Heart left ventricle (tissue), 11 donors: Measurements from ENCODE around the gene NPHP1. TPM values are rescaled to one million over a fixed set of nuclear protein-coding genes. Genes with fewer than 3 reads are reported as not detected.

Source experiments
- microRNA-seq, 4 donors: library from miRNA; unstranded; fragments of <30 nt; microRNA quantifications; one replicate each; pipeline versions ENCODE4 to v1.2.0, GENCODE V29; 2017 to 2020
- polyA plus RNA-seq, 2 donors: library from polyadenylated mRNA; stranded (reverse); fragments of 200-250 nt; gene quantifications; one replicate each; pipeline ENCODE4 v1.2.3, GENCODE V29; 2013
- total RNA-seq, 9 donors: library from RNA; depleted of rRNA in 2 of 9; stranded (reverse); fragments of >200 nt in 2 of 9; fragmentation: NEBNext Ultra II Directional in 3 of 9; extraction: Animal tissue kit (Norgen Biotek cat#: 25700) in 3 of 9; gene quantifications; one replicate each; pipeline versions ENCODE4 v1.1.0 to v1.2.4, GENCODE V29; 2016 to 2023
- donor health status: ischemic (EF 13 %, LVEDD 7.1; RV severe dilation, severe dysfunction).
- donor health status: healthy with polysubstance abuse.
- donor health status: DM: no; HTN: yes; CAD: no.
- donor health status: DM: no; HTN: no; CAD: no.
- donor health status: ischemic (EF 25% LVEDD 5.7; RV mildly dilated, moderate dysfunction).
- donor health status: healthy.
- donor health status: DM: yes; HTN: yes; CAD: no.
- donor health status: PGD.
- donor health status: nonischemic (EF 23%, LVEDD 6.1; RV moderate dilation, normal function).

Gene NPHP1
- total and polyA plus RNA-seq, 11 donors, result 4.7 to 7.9 (median 5.6) TPM

Small RNA genes within 50 kb of the gene (microRNA-seq; reads per million reads assigned to microRNA genes)
- gene MIR4436B1, result 0 reads per million in 4 donors

Other genes starting within 250 kb of the NPHP1 start
- gene MALL, start 89.2 kb downstream of the NPHP1 start, total RNA-seq, result 10 to 100 TPM in 8 of 9 donors, 1 to 10 TPM in 1; 8.0 to 36.7 (median 16.5) TPM
- 10 to 100 TPM in 1 of 2 donors, 1 to 10 TPM in 1; 6.9 to 13.6 TPM for gene MALL, start 89.2 kb downstream of the NPHP1 start, polyA plus RNA-seq
- 100 to 1,000 TPM; 106 to 217 (median 158) TPM for gene MTLN, start 7.5 kb upstream of the NPHP1 start, total RNA-seq
- gene MTLN, start 7.5 kb upstream of the NPHP1 start, polyA plus RNA-seq, result 100 to 1,000 TPM; 330 to 927 TPM